ENCODE results near the gene KDM3B. TPM values are rescaled to one million over a fixed set of nuclear protein-coding genes. Genes with fewer than 3 reads are reported as not detected.
"Not testable (repeated sequence)": the region's sequence is repeated elsewhere in the genome, so short reads cannot be mapped to it uniquely, and the experiment has no call there.

The KDM3B gene
- 10 to 100 TPM; 26.3 to 78.4 (median 56.4) TPM for total RNA-seq

GRCh38 chr5:138352071-138352721 lies at the start of gene KDM3B:
KDM3B (plus strand) TSS chr5:138352685; CDS start chr5:138352796, 111 bp downstream.
- peak within 1 kb of the TSS; percentile 69 to 100 (median 97) for H3K4me3 ChIP-seq
- peak within 1 kb of the TSS; percentile 93 to 99 for H3K27ac ChIP-seq
- WGBS, 10 experiments: 83 to 100% methylated on average over 1 to 3 of the region's 30 CpGs; no CpG with 5 or more reads in 8 of the 10 experiments
- peak; percentile 68 to 85 (median 74) for ATAC-seq (replicated peaks in 6 of 8)
- peaks cover 0 to 15% of the 10 kb centered on the region in 2 donors for H3K4me1 ChIP-seq (replicated peaks in 1 of 2)
- in situ Hi-C loops (cut with MboI; ENCODE audit: low pct_unique_long_range_greater_than_20kb in 2 of 9, low sequenced_read_pairs in 9 of 9, unreplicated experiment in 9 of 9): no loop called here

DNA sequence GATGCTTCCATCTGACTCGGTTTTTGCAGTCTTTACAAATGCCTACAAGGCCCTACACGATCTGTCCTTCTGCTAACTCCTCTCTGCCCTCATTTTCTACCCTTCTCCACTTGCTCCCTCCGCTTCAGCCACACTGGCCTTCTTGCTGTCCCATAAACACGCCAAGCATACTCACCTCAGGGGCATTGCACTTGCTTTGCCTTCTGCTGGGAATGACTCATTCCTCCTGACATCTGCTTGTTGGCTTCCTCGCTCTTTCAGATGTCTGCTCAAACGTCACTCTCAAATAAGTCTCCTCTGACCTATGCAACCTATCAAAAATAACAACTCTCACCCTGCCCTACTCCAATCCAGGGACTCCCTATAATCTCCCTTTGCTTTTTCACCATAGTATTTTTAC lies 49.1 kb upstream of the KDM3B start:
- ATAC-seq (replicated peaks in 6 of 8): peak in 1 of 8 experiments; percentile 51
- 67 to 100% (median 76%) methylated on average over 1 to 6 of the region's 6 CpGs; no CpG with 5 or more reads in 1 of the 10 experiments for WGBS, 10 experiments
- in situ Hi-C loops (cut with MboI; ENCODE audit: low pct_unique_long_range_greater_than_20kb in 2 of 9, low sequenced_read_pairs in 9 of 9, unreplicated experiment in 9 of 9): no loop called here

GRCh38 chr5:138305797-138306196 lies 46.7 kb upstream of the KDM3B start:
- in situ Hi-C loops (cut with MboI; ENCODE audit: low pct_unique_long_range_greater_than_20kb in 2 of 9, low sequenced_read_pairs in 9 of 9, unreplicated experiment in 9 of 9): no loop called here

More for the DNA sequence above, 49.1 kb upstream of the KDM3B start:
- H3K4me3 ChIP-seq: no peak overlapping the region
- H3K27ac ChIP-seq: no peak overlapping the region
- no peaks in the 10 kb centered on the region for H3K4me1 ChIP-seq (replicated peaks in 1 of 2)

DNA sequence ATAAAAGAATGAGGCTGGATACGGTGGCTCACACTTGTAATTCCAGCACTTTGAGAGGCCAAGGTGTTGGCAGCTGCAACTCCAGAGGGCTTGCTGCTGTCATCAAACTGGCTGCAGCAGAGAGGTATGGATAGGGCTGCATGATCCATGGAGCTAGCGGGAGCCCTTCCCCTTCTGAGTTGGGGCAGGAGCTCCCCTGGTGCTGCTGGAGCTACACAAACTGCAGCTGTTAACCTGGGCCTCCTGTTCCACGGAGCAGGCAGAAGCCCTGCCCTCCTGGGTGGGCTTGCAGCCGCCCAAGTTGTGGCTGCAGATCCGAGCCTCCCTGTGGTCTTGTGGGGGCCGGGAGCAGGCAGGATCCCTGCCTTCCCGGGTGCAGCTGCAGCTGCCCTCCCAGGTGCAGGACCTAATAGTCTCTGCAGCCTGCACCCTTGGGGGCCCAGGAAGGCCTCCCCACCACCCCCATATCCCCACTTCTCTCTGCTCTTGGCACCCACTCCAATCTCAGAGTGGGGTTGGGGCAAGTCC lies 36.7 kb upstream of the KDM3B start:
- in situ Hi-C loops (cut with MboI; ENCODE audit: low pct_unique_long_range_greater_than_20kb in 2 of 9, low sequenced_read_pairs in 9 of 9, unreplicated experiment in 9 of 9): no loop called here
- WGBS, 10 experiments: 70 to 100% (median 88%) methylated on average over 1 to 7 of the region's 7 CpGs; no CpG with 5 or more reads in 6 of the 10 experiments

More at GRCh38 chr5:138305797-138306196, 46.7 kb upstream of the KDM3B start:
- no peak for ATAC-seq (replicated peaks in 6 of 8)
- Histone ChIP-seq H3K27ac (no peak overlapping the region), H3K4me1 (replicated peaks in 1 of 2) (no peaks in the 10 kb centered on the region), H3K4me3 (no peak overlapping the region)
- WGBS, 10 experiments: 50 to 100% (median 83%) methylated on average over 1 of the region's 1 CpG; no CpG with 5 or more reads in 3 of the 10 experiments

GRCh38 chr5:138316355-138316754 lies 36.1 kb upstream of the KDM3B start:
- 60 to 100% (median 76%) methylated on average over 1 to 3 of the region's 3 CpGs; no CpG with 5 or more reads in 5 of the 10 experiments for WGBS, 10 experiments
- ATAC-seq (replicated peaks in 6 of 8): peak in 3 of 8 experiments; percentile 22 to 83 (median 45)
- H3K4me1 ChIP-seq (replicated peaks in 1 of 2): no peaks in the 10 kb centered on the region
- no peak overlapping the region for H3K27ac ChIP-seq
- in situ Hi-C loops (cut with MboI; ENCODE audit: low pct_unique_long_range_greater_than_20kb in 2 of 9, low sequenced_read_pairs in 9 of 9, unreplicated experiment in 9 of 9): no loop called here
- H3K4me3 ChIP-seq: no peak overlapping the region

More for the DNA sequence above, 36.7 kb upstream of the KDM3B start:
- Histone ChIP-seq H3K4me1 (replicated peaks in 1 of 2) (no peaks in the 10 kb centered on the region), H3K4me3 (no peak overlapping the region), H3K27ac (no peak overlapping the region)
- ATAC-seq (replicated peaks in 6 of 8): no peak

DNA sequence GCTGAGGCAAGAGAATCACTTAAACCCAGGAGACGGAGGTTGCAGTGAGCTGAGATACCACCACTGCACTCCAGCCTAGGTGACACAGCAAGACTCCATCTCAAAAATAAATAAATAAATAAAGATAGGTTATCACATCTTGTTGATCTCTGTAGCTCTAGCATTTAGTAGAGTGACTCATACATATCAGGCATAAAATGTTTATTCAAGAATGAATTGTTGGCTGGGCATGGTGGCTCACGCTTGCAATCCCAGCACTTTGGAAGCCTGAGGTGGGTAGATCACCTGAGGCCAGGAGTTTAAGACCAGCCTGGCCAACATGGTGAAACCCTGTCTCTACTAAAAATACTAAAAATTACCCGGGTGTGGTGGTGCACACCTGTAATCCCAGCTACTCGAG lies 34.3 kb upstream of the KDM3B start:
- WGBS, 10 experiments: 63 to 100% (median 96%) methylated on average over 1 to 4 of the region's 4 CpGs; no CpG with 5 or more reads in 3 of the 10 experiments
- ATAC-seq (replicated peaks in 6 of 8): peak in 1 of 8 experiments; percentile 26
- H3K4me3 ChIP-seq; H3K27ac ChIP-seq; in situ Hi-C loops (cut with MboI; ENCODE audit: low pct_unique_long_range_greater_than_20kb in 2 of 9, low sequenced_read_pairs in 9 of 9, unreplicated experiment in 9 of 9); H3K4me1 ChIP-seq (replicated peaks in 1 of 2): not testable (repeated sequence)

GRCh38 chr5:138330813-138331448 lies 21.6 kb upstream of the KDM3B start:
- peak overlapping the region; percentile 28 to 46 (median 42) for H3K4me3 ChIP-seq
- H3K27ac ChIP-seq: no peak overlapping the region
- WGBS, 10 experiments: 0 to 20% (median 10%) methylated on average over 2 to 7 of the region's 12 CpGs
- ATAC-seq (replicated peaks in 6 of 8): no peak
- no peaks in the 10 kb centered on the region for H3K4me1 ChIP-seq (replicated peaks in 1 of 2)
- in situ Hi-C loops (cut with MboI; ENCODE audit: low pct_unique_long_range_greater_than_20kb in 2 of 9, low sequenced_read_pairs in 9 of 9, unreplicated experiment in 9 of 9): no loop called here

DNA sequence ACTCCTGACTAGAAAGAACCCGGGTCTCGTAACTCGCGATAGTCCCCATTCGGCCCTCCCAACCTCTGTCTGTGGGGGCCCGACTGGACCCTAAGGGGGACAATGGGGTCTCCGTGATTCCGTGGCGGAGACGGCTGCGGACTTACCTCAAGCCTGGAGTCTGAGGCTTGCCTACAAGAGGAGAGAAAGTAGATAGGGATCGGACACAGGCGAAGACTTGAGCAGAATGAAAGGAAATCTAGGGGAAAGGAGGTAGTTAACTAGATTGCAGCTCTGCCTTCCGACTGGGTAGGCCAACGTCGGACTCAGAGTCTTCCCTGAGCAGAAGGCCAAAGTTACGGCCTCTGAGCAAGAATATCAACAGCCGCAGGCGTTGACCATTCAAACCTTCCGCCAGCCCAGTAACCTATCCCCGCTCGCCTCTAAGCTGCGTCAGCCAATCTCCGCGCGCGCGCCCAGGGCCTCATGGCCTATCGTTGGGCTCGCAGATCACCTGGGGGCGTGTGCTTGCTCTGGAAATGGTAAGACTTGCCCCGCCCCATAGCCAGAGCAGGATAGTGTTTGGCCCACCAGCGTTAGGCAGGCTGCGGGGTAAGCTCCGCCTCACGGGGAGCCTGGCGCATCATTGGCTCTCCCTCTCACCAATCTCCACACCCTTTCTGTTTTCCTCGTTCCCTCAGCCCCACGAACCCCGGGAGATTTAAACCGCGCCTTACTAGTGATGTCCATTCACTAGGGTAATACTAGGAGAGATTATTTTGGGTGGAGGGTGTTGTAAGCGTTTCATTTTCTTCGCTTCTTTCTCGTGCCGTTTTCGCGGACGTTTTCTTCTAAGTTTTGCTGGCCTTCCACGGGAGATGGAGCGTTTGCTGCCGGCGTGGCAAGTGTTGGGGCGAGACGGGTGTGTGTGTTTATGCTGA lies 20.8 kb upstream of the KDM3B start, which contains the start of gene CDC25C:
Gene CDC25C (minus strand): TSS at position 356 of the 920 bp plus-strand sequence. CDS start 624 bp downstream, outside the sequence.
- ATAC-seq (replicated peaks in 6 of 8): peak; percentile 99 to 100 (median 99)
- Histone ChIP-seq H3K4me3 (peak within 1 kb of the TSS; percentile 29 to 46 (median 42)), H3K4me1 (replicated peaks in 1 of 2) (no peaks in the 10 kb centered on the region), H3K27ac (no peak within 1 kb of the TSS)
- WGBS, 10 experiments: 0 to 5% (median 0%) methylated on average over 2 to 29 of the region's 55 CpGs
- in situ Hi-C loops (cut with MboI; ENCODE audit: low pct_unique_long_range_greater_than_20kb in 2 of 9, low sequenced_read_pairs in 9 of 9, unreplicated experiment in 9 of 9): no loop called here

DNA sequence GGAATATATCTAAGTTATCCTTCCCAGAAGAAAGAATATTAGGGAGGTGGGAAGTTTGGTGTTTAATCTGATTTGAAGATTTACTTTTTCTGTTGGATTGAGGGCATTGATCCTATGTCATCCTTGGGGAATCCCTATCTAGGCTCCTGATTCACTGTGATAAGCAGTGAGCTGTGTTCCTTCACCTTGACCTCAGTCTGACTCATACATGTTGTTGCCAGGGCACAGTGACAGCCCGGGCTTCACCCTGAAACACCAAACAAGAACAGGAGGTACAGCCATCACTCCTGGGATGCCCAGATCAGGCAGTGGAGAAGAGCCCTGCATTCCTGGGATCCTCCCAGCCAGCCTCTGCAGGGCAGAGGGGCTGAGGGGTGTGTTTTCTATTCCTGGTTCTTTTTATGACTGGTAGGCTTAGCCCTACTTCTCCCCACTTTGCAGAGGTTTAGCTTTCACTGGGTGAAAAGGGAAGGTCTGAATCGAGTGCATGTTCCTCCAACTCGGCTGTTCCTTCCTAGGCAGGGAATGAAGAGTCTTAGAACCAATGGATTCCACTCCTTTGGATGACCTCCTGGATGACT lies 17.5 kb upstream of the KDM3B start:
- 40 to 93% (median 62%) methylated on average over 1 to 3 of the region's 3 CpGs; no CpG with 5 or more reads in 4 of the 10 experiments for WGBS, 10 experiments
- ATAC-seq (replicated peaks in 6 of 8): no peak
- peaks cover 4 to 5% of the 10 kb centered on the region in 2 donors for H3K4me1 ChIP-seq (replicated peaks in 1 of 2)
- H3K4me3 ChIP-seq: no peak overlapping the region
- H3K27ac ChIP-seq: no peak overlapping the region
- in situ Hi-C loops (cut with MboI; ENCODE audit: low pct_unique_long_range_greater_than_20kb in 2 of 9, low sequenced_read_pairs in 9 of 9, unreplicated experiment in 9 of 9): no loop called here

DNA sequence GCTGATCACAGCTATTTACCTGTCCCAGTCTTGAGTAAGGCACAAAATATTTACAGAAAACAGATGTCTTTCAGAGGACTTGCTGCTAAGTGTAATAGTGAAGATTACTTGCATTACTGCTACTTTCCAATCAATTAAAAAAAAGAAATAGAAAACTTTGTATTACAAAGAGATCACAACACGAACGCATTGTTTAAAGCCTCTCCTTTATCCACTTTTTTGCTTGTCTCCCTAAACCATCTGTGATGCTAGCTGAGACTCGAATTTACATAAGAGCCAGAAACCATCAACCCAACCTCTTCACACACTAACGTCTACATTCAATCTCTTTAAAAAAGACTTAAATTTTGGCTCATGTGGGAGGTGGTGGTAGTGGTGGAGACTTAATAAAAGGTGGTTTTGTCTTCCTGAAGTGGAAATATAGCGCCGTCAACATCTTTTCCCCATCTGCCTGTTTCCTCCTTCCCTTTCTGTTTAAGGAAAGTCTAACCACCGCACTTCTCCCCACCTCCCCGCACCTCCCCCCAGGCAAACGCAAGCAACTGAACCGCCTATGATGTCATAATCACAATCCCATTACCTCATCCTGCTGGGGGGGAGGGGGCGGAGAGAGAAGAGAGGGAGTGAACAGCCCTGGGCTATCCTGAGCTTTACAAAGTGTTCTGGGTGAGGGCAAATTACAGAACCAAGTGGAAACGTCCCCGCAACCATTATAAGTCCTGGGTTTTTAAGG lies 15.4 kb upstream of the KDM3B start:
- peak overlapping the region; percentile 98 to 100 for H3K27ac ChIP-seq
- in situ Hi-C loops (cut with MboI; ENCODE audit: low pct_unique_long_range_greater_than_20kb in 2 of 9, low sequenced_read_pairs in 9 of 9, unreplicated experiment in 9 of 9): no loop called here
- WGBS, 10 experiments: 25 to 60% (median 35%) methylated on average over 3 to 8 of the region's 13 CpGs; no CpG with 5 or more reads in 2 of the 10 experiments

GRCh38 chr5:138337685-138338410 lies 14.6 kb upstream of the KDM3B start, which contains the start of gene FAM53C:
FAM53C (plus strand) TSS chr5:138338266; CDS start chr5:138341336, 3,070 bp downstream.
- Histone ChIP-seq H3K27ac (peak within 1 kb of the TSS; percentile 98 to 100), H3K4me1 (replicated peaks in 1 of 2) (peaks cover 8 to 10% of the 10 kb centered on the region in 2 donors), H3K4me3 (peak within 1 kb of the TSS; percentile 57 to 84 (median 69))
- in situ Hi-C loops (cut with MboI; ENCODE audit: low pct_unique_long_range_greater_than_20kb in 2 of 9, low sequenced_read_pairs in 9 of 9, unreplicated experiment in 9 of 9): no loop called here
- ATAC-seq (replicated peaks in 6 of 8): peak; percentile 84 to 90 (median 88)
- WGBS, 10 experiments: 0 to 5% (median 1%) methylated on average over 2 to 10 of the region's 56 CpGs; no CpG with 5 or more reads in 6 of the 10 experiments

More for the DNA sequence above, 15.4 kb upstream of the KDM3B start:
- peaks cover 8 to 10% of the 10 kb centered on the region in 2 donors for H3K4me1 ChIP-seq (replicated peaks in 1 of 2)
- peak overlapping the region; percentile 57 to 84 (median 69) for H3K4me3 ChIP-seq
- peak; percentile 24 to 52 (median 41) for ATAC-seq (replicated peaks in 6 of 8)

Data from motor neuron (in vitro differentiated cells).